OCI-LY3 (cell line): ENCODE results near the gene TBC1D23.

ENCODE experiments used
- H2AFZ ChIP-seq: fragments of 200-600, 300-600 bp; shearing (Covaris generic); 2 replicates; pipeline ENCODE4 v1.6.0; 2014; ENCODE audit warnings: antibody characterized with exemption, low read depth, low read length
- H3K27ac ChIP-seq: fragments of 200-600, 300-600 bp; sonication (generic); 2 replicates; pipeline ENCODE4 v1.5.1; 2014; ENCODE audit warnings: mild to moderate bottlenecking, low read length, moderate library complexity, mixed read lengths
- H3K27me3 ChIP-seq: fragments of 200-600, 300-600 bp; sonication (generic); 2 replicates; pipeline ENCODE4 v1.6.1; 2014; ENCODE audit warnings: low read depth, low read length, mixed read lengths
- H3K36me3 ChIP-seq: fragments of 200-600, 300-600 bp; sonication (generic); replicated peaks from 2 replicates; pipeline ENCODE3; 2014; ENCODE audit warnings: low read depth, low read length, mixed read lengths
- H3K4me1 ChIP-seq: fragments of 300-600, 200-600 bp; sonication (generic); 2 replicates; pipeline ENCODE4 v1.6.1; 2014; ENCODE audit warnings: low read length, mixed read lengths
- H3K4me2 ChIP-seq: fragments of 200-600, 300-600 bp; sonication (generic); 2 replicates; pipeline ENCODE4 v1.6.1; 2014; ENCODE audit warnings: low read length, mixed read lengths
- H3K4me3 ChIP-seq: fragments of 300-600, 200-600 bp; sonication (generic); 2 replicates; pipeline ENCODE4 v1.5.1; 2014; ENCODE audit warnings: antibody characterized with exemption, mild to moderate bottlenecking, low read length, moderate library complexity
- H3K79me2 ChIP-seq: fragments of 300-600, 200-600 bp; shearing (Covaris generic); 2 replicates; pipeline ENCODE4 v1.6.1; 2014; ENCODE audit warnings: mild to moderate bottlenecking, low read length, mixed read lengths
- H3K9ac ChIP-seq: fragments of 300-600, 200-600 bp; shearing (Covaris generic); 2 replicates; pipeline ENCODE4 v1.6.0; 2014; ENCODE audit warnings: mild to moderate bottlenecking, low read length, moderate library complexity
- H3K9me3 ChIP-seq: fragments of 200-600, 300-600 bp; shearing (Covaris generic); 2 replicates; pipeline ENCODE4 v1.6.1; 2014; ENCODE audit warnings: low read length, mixed read lengths; ENCODE audit not compliant: insufficient read depth
- H4K20me1 ChIP-seq: fragments of 200-600, 300-600 bp; sonication (generic); 2 replicates; pipeline ENCODE4 v1.6.1; 2016; ENCODE audit warnings: low read length, mixed read lengths; ENCODE audit not compliant: insufficient read depth
- CTCF ChIP-seq: fragments of 200-600, 300-600 bp; sonication (generic); IDR thresholded peaks from 2 replicates; pipeline ENCODE4 v1.5.1; 2014; ENCODE audit warnings: antibody characterized with exemption, low read length, low read depth
- EZH2phosphoT487 ChIP-seq: fragments of 200-600 bp; shearing (Covaris generic); IDR thresholded peaks from 2 replicates; pipeline ENCODE4 v1.6.1; 2018; ENCODE audit warnings: antibody characterized with exemption, mixed run types, low read depth

TBC1D23 gene

GRCh38 chr3:100245927-100246326 lies 14.9 kb upstream of the TBC1D23 start:
- no peak overlapping the region for H3K9ac ChIP-seq
- H4K20me1 ChIP-seq: no peaks in the 10 kb centered on the region
- no peaks in the 10 kb centered on the region for H3K4me1 ChIP-seq
- H3K79me2 ChIP-seq: no peaks in the 10 kb centered on the region
- no peak overlapping the region for H3K27ac ChIP-seq
- no peak overlapping the region for H3K4me2 ChIP-seq
- H2AFZ ChIP-seq: no peak overlapping the region
- no peaks in the 10 kb centered on the region for H3K36me3 ChIP-seq
- no peaks in the 10 kb centered on the region for H3K9me3 ChIP-seq
- TF ChIP-seq EZH2phosphoT487: no peak
- TF ChIP-seq CTCF: no peak
- no peak overlapping the region for H3K4me3 ChIP-seq
- no peaks in the 10 kb centered on the region for H3K27me3 ChIP-seq

- Histone ChIP-seq H3K27ac (no peak overlapping the region), H3K4me2 (no peak overlapping the region), H3K79me2 (no peaks in the 10 kb centered on the region), H3K27me3 (no peaks in the 10 kb centered on the region), H3K4me3 (no peak overlapping the region), H3K9ac (no peak overlapping the region), H3K36me3 (no peaks in the 10 kb centered on the region), H3K4me1 (no peaks in the 10 kb centered on the region), H4K20me1 (no peaks in the 10 kb centered on the region), H2AFZ (no peak overlapping the region), H3K9me3 (no peaks in the 10 kb centered on the region)
- TF ChIP-seq EZH2phosphoT487: no peak
Observed at GRCh38 chr3:100246999-100247398, 13.8 kb upstream of the TBC1D23 start.

- Histone ChIP-seq H3K4me3 (no peak overlapping the region), H3K27me3 (peaks cover 18% of the 10 kb centered on the region), H3K9ac (no peak overlapping the region), H3K4me2 (no peak overlapping the region), H3K9me3 (no peaks in the 10 kb centered on the region), H3K27ac (no peak overlapping the region), H2AFZ (no peak overlapping the region), H4K20me1 (no peaks in the 10 kb centered on the region), H3K79me2 (no peaks in the 10 kb centered on the region), H3K4me1 (no peaks in the 10 kb centered on the region), H3K36me3 (no peaks in the 10 kb centered on the region)
- TF ChIP-seq CTCF (no peak), EZH2phosphoT487 (no peak)
Observed at GRCh38 chr3:100252001-100252400, 8.8 kb upstream of the TBC1D23 start.

- Histone ChIP-seq H3K4me3 (no peak overlapping the region), H3K27me3 (peaks cover 18% of the 10 kb centered on the region), H2AFZ (0 out of 2 replicates have a peak overlapping the region, but pooled peaks have one; percentile 42), H3K36me3 (no peaks in the 10 kb centered on the region), H3K4me1 (no peaks in the 10 kb centered on the region), H3K9ac (no peak overlapping the region), H3K9me3 (no peaks in the 10 kb centered on the region), H3K4me2 (peak overlapping the region; percentile 36; the same call in 1 of the 2 replicates), H4K20me1 (no peaks in the 10 kb centered on the region), H3K79me2 (no peaks in the 10 kb centered on the region), H3K27ac (no peak overlapping the region)
- no peak for TF ChIP-seq EZH2phosphoT487
- TF ChIP-seq CTCF: peak; percentile 89
Observed at GRCh38 chr3:100254168-100254777, 6.5 kb upstream of the TBC1D23 start.
